GM12878 (cell line): Measurements from ENCODE around the gene CXXC5. TPM values are rescaled to one million over a fixed set of nuclear protein-coding genes. Genes with fewer than 3 reads are reported as not detected.

ENCODE experiments used
- CUX1 ChIP-seq: IDR thresholded peaks from 2 replicates; pipeline ENCODE4 v1.6.1; 2012; ENCODE audit warnings: improper control_type of control experiment, low read depth, low read length; ENCODE audit not compliant: insufficient replicate concordance
- ESRRA ChIP-seq: IDR thresholded peaks from 2 replicates; pipeline ENCODE4 v1.6.1; 2012; ENCODE audit warnings: mild to moderate bottlenecking, low read length, improper control_type of control experiment
- EZH2 ChIP-seq: IDR thresholded peaks from 2 replicates; pipeline ENCODE4 v1.6.1; 2012; ENCODE audit warnings: low read depth, mild to moderate bottlenecking, control low read depth, inconsistent platforms, low read length, borderline replicate concordance; ENCODE audit not compliant: control insufficient read depth
- HDAC6 ChIP-seq: fragments of 200-600 bp; sonication (generic); IDR thresholded peaks from one replicate; pipeline ENCODE4 v1.8.0; 2017; ENCODE audit warnings: antibody characterized with exemption; ENCODE audit not compliant: unreplicated experiment
- IRF5 ChIP-seq: fragments of 450-650 bp; IDR thresholded peaks from 2 replicates; pipeline ENCODE4 v1.6.1; 2017; ENCODE audit warnings: borderline replicate concordance
- NBN ChIP-seq: fragments of 450-650 bp; IDR thresholded peaks from 2 replicates; pipeline ENCODE4 v1.6.1; 2016
- NFIC ChIP-seq: IDR thresholded peaks from 2 replicates; pipeline ENCODE4 v1.6.1; 2012; ENCODE audit warnings: low read depth, mild to moderate bottlenecking, inconsistent platforms, low read length, moderate library complexity
- PRDM15 ChIP-seq: fragments of 450-650 bp; formaldehyde crosslinking; IDR thresholded peaks from 2 replicates; pipeline ENCODE4 v1.4.0; 2020; ENCODE audit warnings: mild to moderate bottlenecking, moderate library complexity
- SREBF2 ChIP-seq: IDR thresholded peaks from 2 replicates; pipeline ENCODE4 v1.6.1; 2012; ENCODE audit warnings: mild to moderate bottlenecking, low read length
- SRF ChIP-seq, 2 experiments: IDR thresholded peaks; 2 replicates each; pipeline ENCODE4 v1.6.1; 2011; ENCODE audit warnings: low read depth in 2 of 2, low read length in 2 of 2, mild to moderate bottlenecking in 1 of 2, moderate library complexity in 1 of 2
- USF1 ChIP-seq: IDR thresholded peaks from 2 replicates; pipeline ENCODE4 v1.6.1; 2011; ENCODE audit warnings: borderline replicate concordance, low read depth, mild to moderate bottlenecking, moderate library complexity, mixed read lengths, low read length; ENCODE audit not compliant: insufficient read depth; ENCODE audit errors: extremely low read length
- ZBTB4 ChIP-seq: fragments of 450-650 bp; formaldehyde crosslinking; IDR thresholded peaks from 2 replicates; pipeline ENCODE4 v1.4.0; 2022; ENCODE audit warnings: mild to moderate bottlenecking, moderate library complexity
- ZNF24 ChIP-seq: fragments of 450-650 bp; IDR thresholded peaks from 2 replicates; pipeline ENCODE4 v1.6.1; 2017; ENCODE audit warnings: antibody characterized with exemption, mild to moderate bottlenecking
- ZNF274 ChIP-seq: IDR thresholded peaks from one replicate; pipeline ENCODE4 v1.8.0; 2011; ENCODE audit not compliant: insufficient read length, insufficient read depth
- polyA plus RNA-seq, 11 experiments: library from polyadenylated mRNA; depleted of rRNA in 4 of 11; unstranded in 6 of 11; stranded (reverse) in 5 of 11; fragments of >200 nt; fragmentation: Nextera tagmentation in 4 of 11; fragmentation: Illumina TruSeq in 1 of 11; extraction: Ambion mirVana in 4 of 11; extraction: Trizol in 1 of 11; gene quantifications; 1 replicate in 1 of 11; 2 replicates in 10 of 11; pipeline versions ENCODE4 v1.2.1 to v1.2.3, GENCODE V29; 2011 to 2016; ENCODE audit warnings: inconsistent platforms in 2 of 11, missing spikeins in 2 of 11, low read depth in 1 of 11
- total RNA-seq, 4 experiments: library from RNA; depleted of rRNA in 3 of 4; stranded (reverse); fragments of >200 nt in 3 of 4; fragmentation: Illumina TruSeq in 1 of 4; extraction: Trizol in 1 of 4; gene quantifications; 2 replicates each; pipeline versions ENCODE4 v1.2.1 to v1.2.3, GENCODE V29; 2013 to 2021

Gene CXXC5
- total and polyA plus RNA-seq, 10 of the 15 experiments (the other 5 are each of a cell fraction or from before 2014, with no cell fraction given): 1.8 to 90.8 (median 40.7) TPM

GRCh38 chr5:139637438-139638089, 10.6 kb upstream of the CXXC5 start (continued):
- no peak for TF ChIP-seq USF1
- TF ChIP-seq EZH2: no peak
- no peak for TF ChIP-seq NFIC
- TF ChIP-seq SREBF2: no peak
- TF ChIP-seq ZNF24: no peak
- no peak for TF ChIP-seq ZNF274
- TF ChIP-seq ESRRA: no peak
- no peak for TF ChIP-seq SRF (IDR thresholded peaks at IDR 0.05; ENCODE audit: low read depth in 2 of 2, low read length in 2 of 2)
- TF ChIP-seq CUX1: no peak
- no peak for TF ChIP-seq IRF5
- no peak for TF ChIP-seq ZBTB4 (CRISPR knock-in tag)
- no peak; the same call in 1 of the 2 replicates for TF ChIP-seq NBN
- TF ChIP-seq PRDM15 (CRISPR knock-in tag): no peak
- TF ChIP-seq HDAC6: no peak
